ENCODE results near the gene HIVEP3.

The HIVEP3 gene

GRCh38 chr1:41884256-41885230, 34.2 kb downstream of the HIVEP3 start:
- no peaks in the 10 kb centered on the region for H3K36me3 ChIP-seq (ENCODE audit: control insufficient read depth, insufficient read depth, low read length)
- WGBS (ENCODE audit: insufficient coverage, insufficient read length), result no CpG with 5 or more reads among the region's 9 CpGs
- no peaks in the 10 kb centered on the region for H3K9me3 ChIP-seq (ENCODE audit: control insufficient read depth, insufficient read depth, low read length)
- H3K4me1 ChIP-seq (ENCODE audit: control insufficient read depth, insufficient read depth, low read length), result peaks cover 5% of the 10 kb centered on the region
- no peak for DNase-seq (ENCODE audit: low read depth, low spot score)
- H3K27me3 ChIP-seq (ENCODE audit: control insufficient read depth, insufficient read depth, low read length), result no peaks in the 10 kb centered on the region
- H3K4me3 ChIP-seq (ENCODE audit: low read length), result no peak overlapping the region
- no peak overlapping the region for H3K27ac ChIP-seq (ENCODE audit: low read length)

- no peak for DNase-seq (ENCODE audit: low read depth, low spot score)
- H3K36me3 ChIP-seq (ENCODE audit: control insufficient read depth, insufficient read depth, low read length), result no peaks in the 10 kb centered on the region
- no peaks in the 10 kb centered on the region for H3K9me3 ChIP-seq (ENCODE audit: control insufficient read depth, insufficient read depth, low read length)
- no peak overlapping the region for H3K4me3 ChIP-seq (ENCODE audit: low read length)
- peaks cover 5% of the 10 kb centered on the region for H3K4me1 ChIP-seq (ENCODE audit: control insufficient read depth, insufficient read depth, low read length)
- WGBS (ENCODE audit: insufficient coverage, insufficient read length), result no CpG with 5 or more reads among the region's 3 CpGs
- H3K27me3 ChIP-seq (ENCODE audit: control insufficient read depth, insufficient read depth, low read length), result no peaks in the 10 kb centered on the region
- H3K27ac ChIP-seq (ENCODE audit: low read length), result no peak overlapping the region
These were observed 35.2 kb downstream of the HIVEP3 start for GRCh38 chr1:41883507-41883906.

DNA sequence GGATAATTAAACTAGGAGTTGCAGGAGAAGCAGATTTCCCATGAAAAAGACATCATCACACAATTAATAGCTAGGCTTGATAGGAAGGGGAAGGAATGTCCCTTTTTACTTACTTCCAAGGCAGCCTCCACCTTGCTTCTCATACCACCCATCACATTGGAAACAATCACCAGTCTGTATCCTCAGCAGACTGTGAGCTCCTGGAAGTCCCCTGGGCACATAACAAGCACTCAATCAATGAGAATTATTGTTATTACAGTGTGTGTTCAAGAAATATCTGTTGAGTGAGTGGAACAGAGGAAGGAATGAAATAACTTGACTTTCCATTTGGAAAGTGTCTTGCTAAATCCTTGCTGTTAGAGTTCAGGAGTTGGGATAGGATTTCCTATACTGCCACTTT, 36.2 kb downstream of the HIVEP3 start:
- H3K36me3 ChIP-seq (ENCODE audit: control insufficient read depth, insufficient read depth, low read length), result no peaks in the 10 kb centered on the region
- H3K4me3 ChIP-seq (ENCODE audit: low read length), result no peak overlapping the region
- H3K9me3 ChIP-seq (ENCODE audit: control insufficient read depth, insufficient read depth, low read length), result no peaks in the 10 kb centered on the region
- DNase-seq (ENCODE audit: low read depth, low spot score), result no peak
- H3K27ac ChIP-seq (ENCODE audit: low read length), result no peak overlapping the region
- H3K27me3 ChIP-seq (ENCODE audit: control insufficient read depth, insufficient read depth, low read length), result no peaks in the 10 kb centered on the region
- H3K4me1 ChIP-seq (ENCODE audit: control insufficient read depth, insufficient read depth, low read length), result peaks cover 5% of the 10 kb centered on the region

- no peaks in the 10 kb centered on the region for H3K36me3 ChIP-seq (ENCODE audit: control insufficient read depth, insufficient read depth, low read length)
- no peak for DNase-seq (ENCODE audit: low read depth, low spot score)
- H3K27me3 ChIP-seq (ENCODE audit: control insufficient read depth, insufficient read depth, low read length), result no peaks in the 10 kb centered on the region
- peaks cover 5% of the 10 kb centered on the region for H3K4me1 ChIP-seq (ENCODE audit: control insufficient read depth, insufficient read depth, low read length)
- no peak overlapping the region for H3K4me3 ChIP-seq (ENCODE audit: low read length)
- H3K27ac ChIP-seq (ENCODE audit: low read length), result no peak overlapping the region
- no peaks in the 10 kb centered on the region for H3K9me3 ChIP-seq (ENCODE audit: control insufficient read depth, insufficient read depth, low read length)
- WGBS (ENCODE audit: insufficient coverage, insufficient read length), result no CpG with 5 or more reads among the region's 5 CpGs
These were observed 36.6 kb downstream of the HIVEP3 start for GRCh38 chr1:41882068-41882477.

DNA sequence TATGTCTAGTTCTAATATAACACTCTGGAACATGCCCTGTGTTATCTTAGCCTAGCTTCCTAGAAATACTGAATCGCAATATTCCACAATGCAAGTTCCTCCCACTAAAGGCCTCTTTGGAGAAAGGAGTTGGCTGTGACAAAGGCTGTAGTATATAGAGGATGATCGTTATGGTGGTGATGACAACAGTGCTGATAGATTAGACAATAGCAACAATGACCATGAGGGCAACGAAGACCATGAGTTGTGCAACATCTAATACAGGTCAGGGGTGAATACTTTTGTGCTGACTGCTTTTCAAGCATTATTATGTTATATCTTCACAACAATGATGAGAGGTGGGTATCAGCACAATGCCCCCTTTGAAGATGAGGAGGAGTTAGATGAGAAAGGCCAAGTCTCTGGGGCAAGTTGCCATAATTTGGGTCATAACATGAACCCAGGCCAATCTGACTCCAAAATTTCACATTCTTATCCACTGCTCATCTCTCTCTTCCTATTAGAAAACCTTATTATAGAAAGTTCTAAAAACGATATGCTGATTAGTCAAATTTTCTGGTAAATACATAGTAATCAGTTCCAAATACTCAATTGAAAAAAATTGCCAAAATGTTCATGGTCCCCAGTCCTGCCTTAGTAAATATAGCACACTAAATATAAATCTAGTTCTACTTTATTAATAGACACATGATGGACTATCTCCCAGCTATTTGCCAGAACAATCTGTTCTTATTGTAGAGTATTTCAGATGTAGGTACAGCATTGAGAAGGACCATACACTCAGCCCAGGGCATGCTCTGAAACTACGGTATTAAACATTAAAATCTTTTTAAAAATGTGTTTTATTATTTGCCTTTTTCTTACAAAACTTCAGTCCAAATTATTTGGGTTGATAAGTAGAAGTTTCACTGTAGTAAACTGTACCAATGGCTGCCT, 37.5 kb downstream of the HIVEP3 start:
- Histone ChIP-seq H3K4me3 (ENCODE audit: low read length) (no peak overlapping the region), H3K27ac (ENCODE audit: low read length) (no peak overlapping the region), H3K9me3 (ENCODE audit: control insufficient read depth, insufficient read depth, low read length) (no peaks in the 10 kb centered on the region), H3K27me3 (ENCODE audit: control insufficient read depth, insufficient read depth, low read length) (no peaks in the 10 kb centered on the region), H3K36me3 (ENCODE audit: control insufficient read depth, insufficient read depth, low read length) (no peaks in the 10 kb centered on the region), H3K4me1 (ENCODE audit: control insufficient read depth, insufficient read depth, low read length) (peaks cover 5% of the 10 kb centered on the region)
- no CpG with 5 or more reads among the region's 5 CpGs for WGBS (ENCODE audit: insufficient coverage, insufficient read length)
- no peak for DNase-seq (ENCODE audit: low read depth, low spot score)

GRCh38 chr1:41880261-41880660, 38.5 kb downstream of the HIVEP3 start:
- H3K4me3 ChIP-seq (ENCODE audit: low read length), result no peak overlapping the region
- peaks cover 7% of the 10 kb centered on the region for H3K4me1 ChIP-seq (ENCODE audit: control insufficient read depth, insufficient read depth, low read length)
- H3K9me3 ChIP-seq (ENCODE audit: control insufficient read depth, insufficient read depth, low read length), result no peaks in the 10 kb centered on the region
- no peaks in the 10 kb centered on the region for H3K36me3 ChIP-seq (ENCODE audit: control insufficient read depth, insufficient read depth, low read length)
- WGBS (ENCODE audit: insufficient coverage, insufficient read length), result no CpG with 5 or more reads among the region's 4 CpGs
- no peak for DNase-seq (ENCODE audit: low read depth, low spot score)
- H3K27me3 ChIP-seq (ENCODE audit: control insufficient read depth, insufficient read depth, low read length), result no peaks in the 10 kb centered on the region
- H3K27ac ChIP-seq (ENCODE audit: low read length), result no peak overlapping the region

DNA sequence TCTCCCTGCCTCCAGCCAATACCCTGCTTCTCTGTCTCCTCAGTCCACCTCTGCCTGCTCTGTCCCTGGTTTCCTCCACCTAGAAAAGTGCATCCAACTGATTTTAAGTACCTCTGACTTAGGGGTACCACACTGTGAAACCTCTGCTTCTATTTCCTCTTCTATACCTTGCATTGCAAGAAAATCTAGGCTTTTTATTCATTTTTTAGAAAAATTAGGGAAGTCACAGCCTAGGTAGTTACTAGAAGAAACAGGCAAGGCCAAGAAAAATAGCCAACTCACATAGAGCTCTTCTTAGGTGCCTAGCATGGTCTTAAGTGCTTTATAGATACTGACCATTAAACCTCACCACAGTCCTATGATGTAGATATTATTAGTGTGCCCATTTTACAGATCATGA, 39.1 kb downstream of the HIVEP3 start:
- H3K27me3 ChIP-seq (ENCODE audit: control insufficient read depth, insufficient read depth, low read length), result no peaks in the 10 kb centered on the region
- H3K9me3 ChIP-seq (ENCODE audit: control insufficient read depth, insufficient read depth, low read length), result no peaks in the 10 kb centered on the region
- no peak overlapping the region for H3K27ac ChIP-seq (ENCODE audit: low read length)
- H3K36me3 ChIP-seq (ENCODE audit: control insufficient read depth, insufficient read depth, low read length), result no peaks in the 10 kb centered on the region
- H3K4me1 ChIP-seq (ENCODE audit: control insufficient read depth, insufficient read depth, low read length), result peaks cover 13% of the 10 kb centered on the region
- no peak overlapping the region for H3K4me3 ChIP-seq (ENCODE audit: low read length)
- DNase-seq (ENCODE audit: low read depth, low spot score), result no peak

DNA sequence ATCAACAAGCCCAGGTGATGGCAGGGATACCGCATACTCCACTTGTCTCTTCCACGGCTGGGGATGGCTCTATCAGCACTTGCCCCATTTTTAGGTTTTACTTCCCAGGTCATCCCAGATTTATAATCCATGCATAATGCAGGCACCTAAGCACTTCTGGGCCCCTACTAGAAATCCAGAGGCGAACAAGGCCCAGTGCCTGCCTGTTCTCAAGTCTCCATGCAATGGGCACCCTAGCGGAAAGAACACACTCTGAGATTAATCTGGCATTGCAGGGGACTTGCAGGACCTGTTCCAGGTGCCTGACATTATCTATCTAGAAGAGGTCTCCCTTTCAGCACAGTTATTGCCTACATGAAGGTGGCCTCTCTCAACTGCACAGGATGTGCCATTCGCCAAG, 39.8 kb downstream of the HIVEP3 start:
- H3K27ac ChIP-seq (ENCODE audit: low read length), result no peak overlapping the region
- no peaks in the 10 kb centered on the region for H3K36me3 ChIP-seq (ENCODE audit: control insufficient read depth, insufficient read depth, low read length)
- WGBS (ENCODE audit: insufficient coverage, insufficient read length), result no CpG with 5 or more reads among the region's 5 CpGs
- H3K4me1 ChIP-seq (ENCODE audit: control insufficient read depth, insufficient read depth, low read length), result peaks cover 12% of the 10 kb centered on the region
- no peak for DNase-seq (ENCODE audit: low read depth, low spot score)
- H3K4me3 ChIP-seq (ENCODE audit: low read length), result no peak overlapping the region
- H3K9me3 ChIP-seq (ENCODE audit: control insufficient read depth, insufficient read depth, low read length), result no peaks in the 10 kb centered on the region
- no peaks in the 10 kb centered on the region for H3K27me3 ChIP-seq (ENCODE audit: control insufficient read depth, insufficient read depth, low read length)

DNA sequence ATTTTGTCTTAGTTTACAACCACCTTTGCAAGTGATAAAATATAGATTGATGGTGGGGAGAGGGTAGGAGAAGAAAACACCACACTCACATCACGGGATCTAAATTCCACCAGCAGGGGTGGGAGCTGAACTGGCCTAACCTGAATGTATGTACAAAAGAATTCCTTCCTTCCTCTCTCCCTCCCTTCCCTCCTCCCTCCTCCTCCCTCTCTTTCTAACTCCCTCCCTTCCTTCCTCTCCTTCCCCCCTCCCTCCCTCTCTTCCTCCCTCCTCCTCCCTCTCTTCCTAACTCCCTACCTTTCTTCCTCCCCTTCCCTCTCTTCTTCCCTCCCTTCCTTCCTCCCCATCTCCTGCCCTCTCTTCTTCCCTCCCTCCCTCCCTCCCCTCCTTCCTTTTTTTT, 40.2 kb downstream of the HIVEP3 start:
- no peak overlapping the region for H3K27ac ChIP-seq (ENCODE audit: low read length)
- H3K4me3 ChIP-seq (ENCODE audit: low read length), result no peak overlapping the region
- WGBS (ENCODE audit: insufficient coverage, insufficient read length), result no CpG with 5 or more reads among the region's 1 CpG
- no peak for DNase-seq (ENCODE audit: low read depth, low spot score)
- no peaks in the 10 kb centered on the region for H3K36me3 ChIP-seq (ENCODE audit: control insufficient read depth, insufficient read depth, low read length)
- H3K9me3 ChIP-seq (ENCODE audit: control insufficient read depth, insufficient read depth, low read length), result no peaks in the 10 kb centered on the region
- no peaks in the 10 kb centered on the region for H3K27me3 ChIP-seq (ENCODE audit: control insufficient read depth, insufficient read depth, low read length)
- peaks cover 12% of the 10 kb centered on the region for H3K4me1 ChIP-seq (ENCODE audit: control insufficient read depth, insufficient read depth, low read length)

DNA sequence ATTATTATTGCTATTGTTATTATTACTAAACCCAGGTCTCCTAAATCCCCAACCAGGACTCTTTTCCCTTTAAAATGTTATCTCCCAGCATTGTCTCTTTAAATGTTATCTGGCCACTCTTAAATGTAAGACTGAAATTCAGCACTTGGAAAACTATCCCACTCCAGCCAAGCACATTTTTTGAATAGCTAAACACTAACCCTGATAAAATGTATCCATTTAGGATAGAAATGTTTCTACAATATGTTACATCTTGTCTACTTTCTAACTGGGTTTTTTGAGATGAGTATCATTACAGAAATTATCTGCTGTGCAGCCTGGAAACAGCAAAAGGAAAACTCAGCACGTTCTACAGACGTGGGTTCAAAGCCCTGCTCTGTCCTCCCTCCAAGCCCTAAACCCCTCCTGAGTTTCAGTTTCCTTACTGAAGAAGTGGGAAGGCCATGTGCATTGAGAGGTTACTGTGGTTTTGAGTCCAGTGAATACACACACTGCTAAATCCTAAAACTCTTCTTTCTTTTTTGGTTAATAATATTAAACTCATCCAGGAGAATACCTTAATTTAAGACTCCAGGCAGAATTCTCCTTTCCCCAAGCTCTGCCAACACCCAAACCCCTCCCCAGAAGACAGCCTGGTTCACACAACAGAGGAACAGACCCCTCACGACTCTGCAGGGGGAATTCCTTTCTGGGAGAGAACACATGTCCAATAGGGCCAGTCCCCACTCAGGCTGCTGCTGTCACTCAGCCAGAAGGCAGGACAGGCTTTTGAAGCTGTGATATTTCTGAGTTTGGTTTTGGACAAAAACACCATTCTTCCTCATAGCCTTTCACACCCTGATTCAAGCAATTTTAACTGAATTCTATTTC, 41.9 kb downstream of the HIVEP3 start:
- peaks cover 11% of the 10 kb centered on the region for H3K4me1 ChIP-seq (ENCODE audit: control insufficient read depth, insufficient read depth, low read length)
- no peaks in the 10 kb centered on the region for H3K36me3 ChIP-seq (ENCODE audit: control insufficient read depth, insufficient read depth, low read length)
- DNase-seq (ENCODE audit: low read depth, low spot score), result no peak
- H3K4me3 ChIP-seq (ENCODE audit: low read length), result no peak overlapping the region
- H3K27ac ChIP-seq (ENCODE audit: low read length), result no peak overlapping the region
- no CpG with 5 or more reads among the region's 3 CpGs for WGBS (ENCODE audit: insufficient coverage, insufficient read length)
- H3K9me3 ChIP-seq (ENCODE audit: control insufficient read depth, insufficient read depth, low read length), result no peaks in the 10 kb centered on the region
- no peaks in the 10 kb centered on the region for H3K27me3 ChIP-seq (ENCODE audit: control insufficient read depth, insufficient read depth, low read length)

Data from iPS DF 6.9 (cell line).